Activated CD4-positive, alpha-beta T cell treated with anti-CD3 and anti-CD28 coated beads, Interleukin-2, amount 10 ng/mL, durations not matched to agents 7 days and 5 days (primary cell): ENCODE results near the gene KRT14. TPM values are rescaled to one million over a fixed set of nuclear protein-coding genes. Genes with fewer than 3 reads are reported as not detected.
"Not testable (repeated sequence)": the region's sequence is repeated elsewhere in the genome, so short reads cannot be mapped to it uniquely, and the experiment has no call there.

Experiments used
- CTCF ChIA-PET: fragments of 350-600 bp; sonication (Branson Sonifier 250); formaldehyde crosslinking; loops from one replicate; lab custom pipeline; 2021; ENCODE audit warnings: antibody characterized with exemption; lab: Charles Lee
- POLR2A ChIA-PET: fragments of 350-600 bp; sonication (Branson Sonifier 250); formaldehyde crosslinking; loops from one replicate; lab custom pipeline; 2021; ENCODE audit warnings: antibody characterized with exemption; lab: Charles Lee
- DNase-seq: peaks from one replicate; pipeline ENCODE4 v3.0.0-alpha.2; 2020
- H3K27ac Mint-ChIP-seq: one replicate; pipeline ENCODE4 v1.8.0; 2021; ENCODE audit warnings: mild to moderate bottlenecking, moderate library complexity, mixed read lengths
- H3K27me3 Mint-ChIP-seq: one replicate; pipeline ENCODE4 v1.8.0; 2021; ENCODE audit warnings: mixed read lengths
- H3K36me3 Mint-ChIP-seq: one replicate; pipeline ENCODE4 v1.8.0; 2021; ENCODE audit warnings: low read depth, mixed read lengths
- H3K4me1 Mint-ChIP-seq: one replicate; pipeline ENCODE4 v1.8.0; 2021; ENCODE audit warnings: mixed read lengths
- H3K4me3 Mint-ChIP-seq: one replicate; pipeline ENCODE4 v1.8.0; 2021; ENCODE audit warnings: mild to moderate bottlenecking, moderate library complexity, mixed read lengths
- H3K9me3 Mint-ChIP-seq: one replicate; pipeline ENCODE4 v1.8.0; 2021; ENCODE audit warnings: mixed read lengths
- total RNA-seq, 2 experiments: library from RNA; stranded (reverse); gene quantifications; one replicate each; pipeline ENCODE4 v1.2.3, GENCODE V29; 2021

KRT14 gene
- total RNA-seq, 2 experiments from 2014 or later, result not detected

- H3K27ac Mint-ChIP-seq, result no peak overlapping the region
- no peaks in the 10 kb centered on the region for H3K36me3 Mint-ChIP-seq
- H3K9me3 Mint-ChIP-seq, result peaks cover 7% of the 10 kb centered on the region
- no peak for DNase-seq
- POLR2A ChIA-PET, result no interaction called here
- no peak overlapping the region for H3K4me3 Mint-ChIP-seq
- H3K4me1 Mint-ChIP-seq, result peaks cover 18% of the 10 kb centered on the region
- CTCF ChIA-PET, result interaction anchor here (0.8 to 1.3 kb wide), 2 partner anchors 10 to 121 kb away, joined by 4 to 6 read pairs; no protein-coding TSS in a partner anchor
- peaks cover 5% of the 10 kb centered on the region for H3K27me3 Mint-ChIP-seq
Observed at GRCh38 chr17:41544491-41544892, 42.2 kb downstream of the KRT14 start.

- H3K27me3 Mint-ChIP-seq, H3K9me3 Mint-ChIP-seq, H3K36me3 Mint-ChIP-seq, H3K4me3 Mint-ChIP-seq, H3K27ac Mint-ChIP-seq, DNase-seq, POLR2A ChIA-PET, H3K4me1 Mint-ChIP-seq: not testable (repeated sequence)
- CTCF ChIA-PET, result interaction anchor here (1.2 to 1.6 kb wide), 3 partner anchors 9 to 120 kb away, joined by 3 to 4 read pairs (median 3); no protein-coding TSS in a partner anchor
Observed at GRCh38 chr17:41542786-41543185, 43.9 kb downstream of the KRT14 start.

GRCh38 chr17:41542357-41542756 is 44.3 kb downstream of the KRT14 start:
- peaks cover 6% of the 10 kb centered on the region for H3K27me3 Mint-ChIP-seq
- H3K4me1 Mint-ChIP-seq, result no peaks in the 10 kb centered on the region
- no peaks in the 10 kb centered on the region for H3K36me3 Mint-ChIP-seq
- H3K9me3 Mint-ChIP-seq, result peaks cover 5% of the 10 kb centered on the region
- DNase-seq, result no peak
- H3K4me3 Mint-ChIP-seq, result no peak overlapping the region
- ChIA-PET CTCF (interaction anchor here (1.2 to 1.6 kb wide), 3 partner anchors 9 to 120 kb away, joined by 3 to 4 read pairs (median 3); no protein-coding TSS in a partner anchor), POLR2A (no interaction called here)
- H3K27ac Mint-ChIP-seq, result no peak overlapping the region

GRCh38 chr17:41540921-41541625 is 45.6 kb downstream of the KRT14 start:
- no peaks in the 10 kb centered on the region for H3K36me3 Mint-ChIP-seq
- peaks cover 12% of the 10 kb centered on the region for H3K27me3 Mint-ChIP-seq
- no peaks in the 10 kb centered on the region for H3K4me1 Mint-ChIP-seq
- H3K27ac Mint-ChIP-seq, result no peak overlapping the region
- CTCF ChIA-PET, result interaction anchor here (1.0 to 2.1 kb wide), 3 partner anchors 8 to 125 kb away, joined by 3 to 19 read pairs (median 4); no protein-coding TSS in a partner anchor
- H3K9me3 Mint-ChIP-seq, result no peaks in the 10 kb centered on the region
- no peak for DNase-seq
- no peak overlapping the region for H3K4me3 Mint-ChIP-seq
- POLR2A ChIA-PET, result no interaction called here

GRCh38 chr17:41539979-41540701 is 46.6 kb downstream of the KRT14 start:
- Mint-ChIP-seq H3K9me3 (no peaks in the 10 kb centered on the region), H3K27me3 (peaks cover 16% of the 10 kb centered on the region), H3K36me3 (no peaks in the 10 kb centered on the region), H3K27ac (no peak overlapping the region), H3K4me1 (no peaks in the 10 kb centered on the region), H3K4me3 (no peak overlapping the region)
- ChIA-PET POLR2A (no interaction called here), CTCF (interaction anchor here (2.1 kb wide), 1 partner anchor 9 kb away, joined by 19 read pairs; no protein-coding TSS in a partner anchor)
- no peak for DNase-seq

GRCh38 chr17:41539071-41539492 is 47.6 kb downstream of the KRT14 start:
- CTCF ChIA-PET, result interaction anchor here (2.1 kb wide), 1 partner anchor 10 kb away, joined by 19 read pairs; no protein-coding TSS in a partner anchor
- H3K27ac Mint-ChIP-seq, result no peak overlapping the region
- H3K4me1 Mint-ChIP-seq, result no peaks in the 10 kb centered on the region
- no peak for DNase-seq
- no peak overlapping the region for H3K4me3 Mint-ChIP-seq
- no peaks in the 10 kb centered on the region for H3K9me3 Mint-ChIP-seq
- POLR2A ChIA-PET, result no interaction called here
- H3K27me3 Mint-ChIP-seq, result peaks cover 18% of the 10 kb centered on the region
- no peaks in the 10 kb centered on the region for H3K36me3 Mint-ChIP-seq

GRCh38 chr17:41538565-41538991 is 48.1 kb downstream of the KRT14 start:
- POLR2A ChIA-PET, result no interaction called here
- Mint-ChIP-seq H3K4me1 (no peaks in the 10 kb centered on the region), H3K4me3 (no peak overlapping the region), H3K27me3 (peaks cover 21% of the 10 kb centered on the region), H3K27ac (no peak overlapping the region), H3K9me3 (no peaks in the 10 kb centered on the region), H3K36me3 (no peaks in the 10 kb centered on the region)
- DNase-seq, result no peak
- CTCF ChIA-PET, result interaction anchor here (1.0 kb wide), 1 partner anchor 10 kb away, joined by 3 read pairs; the partner anchor contains the start of gene KRT19

GRCh38 chr17:41537990-41538389 is 48.7 kb downstream of the KRT14 start:
- no peak overlapping the region for H3K4me3 Mint-ChIP-seq
- CTCF ChIA-PET, result interaction anchor here (1.0 kb wide), 1 partner anchor 9 kb away, joined by 3 read pairs; the partner anchor contains the start of gene KRT19
- DNase-seq, result no peak
- peaks cover 21% of the 10 kb centered on the region for H3K27me3 Mint-ChIP-seq
- no peaks in the 10 kb centered on the region for H3K9me3 Mint-ChIP-seq
- no peak overlapping the region for H3K27ac Mint-ChIP-seq
- no peaks in the 10 kb centered on the region for H3K4me1 Mint-ChIP-seq
- POLR2A ChIA-PET, result no interaction called here
- H3K36me3 Mint-ChIP-seq, result no peaks in the 10 kb centered on the region

- DNase-seq, result no peak
- peaks cover 23% of the 10 kb centered on the region for H3K27me3 Mint-ChIP-seq
- no peaks in the 10 kb centered on the region for H3K4me1 Mint-ChIP-seq
- ChIA-PET CTCF (interaction anchor here (1.0 to 2.1 kb wide), 2 partner anchors 9 to 12 kb away, joined by 3 to 7 read pairs; partner anchors contain the start of gene KRT19), POLR2A (no interaction called here)
- no peak overlapping the region for H3K4me3 Mint-ChIP-seq
- no peaks in the 10 kb centered on the region for H3K9me3 Mint-ChIP-seq
- H3K36me3 Mint-ChIP-seq, result no peaks in the 10 kb centered on the region
- H3K27ac Mint-ChIP-seq, result no peak overlapping the region
Observed at GRCh38 chr17:41537614-41537954, 49.1 kb downstream of the KRT14 start.

GRCh38 chr17:41536741-41537613 is 49.7 kb downstream of the KRT14 start:
- Mint-ChIP-seq H3K27ac (no peak overlapping the region), H3K4me3 (no peak overlapping the region), H3K27me3 (peaks cover 26% of the 10 kb centered on the region), H3K9me3 (no peaks in the 10 kb centered on the region), H3K4me1 (no peaks in the 10 kb centered on the region), H3K36me3 (no peaks in the 10 kb centered on the region)
- DNase-seq, result no peak
- CTCF ChIA-PET, result interaction anchor here (0.6 to 2.1 kb wide), 3 partner anchors 10 to 254 kb away, joined by 3 to 7 read pairs (median 6); no protein-coding TSS in a partner anchor
- POLR2A ChIA-PET, result no interaction called here

- Mint-ChIP-seq H3K4me1 (no peaks in the 10 kb centered on the region), H3K27ac (no peak overlapping the region), H3K36me3 (no peaks in the 10 kb centered on the region), H3K4me3 (no peak overlapping the region), H3K27me3 (peaks cover 34% of the 10 kb centered on the region), H3K9me3 (no peaks in the 10 kb centered on the region)
- ChIA-PET CTCF (interaction anchor here (1.5 to 2.1 kb wide), 3 partner anchors 9 to 13 kb away, joined by 3 to 7 read pairs (median 4); no protein-coding TSS in a partner anchor), POLR2A (no interaction called here)
- DNase-seq, result no peak
Observed at GRCh38 chr17:41535764-41536481, 50.8 kb downstream of the KRT14 start.
